Vagina (tissue), 2 donors: Measurements from ENCODE around the gene PGAP1. TPM values are rescaled to one million over a fixed set of nuclear protein-coding genes. Genes with fewer than 3 reads are reported as not detected.

ENCODE experiments used
- DNase-seq, 2 donors: peaks; one replicate each; pipeline ENCODE4 v3.0.0-alpha.2; 2017; ENCODE audit errors: extremely low spot score in 2 of 2
- H3K27ac ChIP-seq: fragments of 200-600 bp; sonication (generic); one replicate; pipeline ENCODE4 v1.5.1; 2019
- H3K27me3 ChIP-seq: fragments of 200-600 bp; sonication (generic); one replicate; pipeline ENCODE4 v1.5.1; 2019
- H3K36me3 ChIP-seq, 2 donors: fragments of 200-600 bp; sonication (generic); one replicate each; pipeline ENCODE4 v1.5.1; 2017 to 2019
- H3K4me1 ChIP-seq: fragments of 200-600 bp; sonication (generic); one replicate; pipeline ENCODE4 v1.5.1; 2019
- H3K4me3 ChIP-seq, 2 donors: fragments of 200-600 bp; sonication (generic); 1 replicate in 1 of 2; 2 replicates in 1 of 2; pipeline ENCODE4 v1.5.1; 2016 to 2019
- H3K9me3 ChIP-seq: fragments of 200-600 bp; sonication (generic); one replicate; pipeline ENCODE4 v1.5.1; 2019
- CTCF ChIP-seq, 3 experiments: fragments of 450-650 bp in 2 of 3; fragments of 200-600 bp in 1 of 3; sonication (generic) in 1 of 3; IDR thresholded peaks; one replicate each; pipeline ENCODE4 v1.5.1; 2017 to 2019; ENCODE audit warnings: antibody characterized with exemption in 3 of 3, mild to moderate bottlenecking in 2 of 3, moderate library complexity in 2 of 3
- POLR2A ChIP-seq, 2 donors: fragments of 450-650 bp; IDR thresholded peaks; one replicate each; pipeline ENCODE4 v1.6.1; 2017; ENCODE audit warnings: antibody characterized with exemption in 2 of 2, mild to moderate bottlenecking in 2 of 2, moderate library complexity in 2 of 2
- POLR2AphosphoS5 ChIP-seq, 2 donors: sonication (generic); formaldehyde crosslinking; IDR thresholded peaks; one replicate each; pipeline ENCODE4 v1.9.0; 2017; ENCODE audit warnings: antibody characterized with exemption in 2 of 2, mild to moderate bottlenecking in 2 of 2, low read depth in 1 of 2; ENCODE audit not compliant: insufficient read depth in 1 of 2
- intact Hi-C: fragments of 100-400 bp; cut with DNase I; formaldehyde crosslinking; loops from one replicate; pipeline ENCODE4 v1.15.1; 2023
- total RNA-seq: library from RNA; depleted of rRNA; stranded (reverse); fragments of >200 nt; gene quantifications from one replicate; pipeline ENCODE4 v1.2.3, GENCODE V29; 2016

Gene PGAP1
- total RNA-seq, 1 donor from 2014 or later = 15.2 TPM

GRCh38 chr2:196900843-196901242 lies 25.7 kb downstream of the PGAP1 start:
- Histone ChIP-seq H3K27me3 (no peaks in the 10 kb centered on the region), H3K9me3 (no peaks in the 10 kb centered on the region), H3K4me1 (no peaks in the 10 kb centered on the region), H3K27ac (no peak overlapping the region), H3K36me3 (peaks cover 0 to 8% of the 10 kb centered on the region in 2 donors), H3K4me3 (no peak overlapping the region)
- TF ChIP-seq POLR2A (IDR thresholded peaks at IDR 0.05) (no peak), POLR2AphosphoS5 (IDR thresholded peaks at IDR 0.05; ENCODE audit: insufficient read depth in 1 of 2, low read depth in 1 of 2) (no peak), CTCF (IDR thresholded peaks at IDR 0.05) (no peak)
- no peak for DNase-seq
- intact Hi-C loops = no loop called here

GRCh38 chr2:196899976-196900375 lies 26.5 kb downstream of the PGAP1 start:
- Histone ChIP-seq H3K36me3 (peaks cover 0 to 14% of the 10 kb centered on the region in 2 donors), H3K4me1 (no peaks in the 10 kb centered on the region), H3K4me3 (no peak overlapping the region), H3K27me3 (no peaks in the 10 kb centered on the region), H3K27ac (no peak overlapping the region), H3K9me3 (no peaks in the 10 kb centered on the region)
- no peak for DNase-seq
- intact Hi-C loops = no loop called here
- TF ChIP-seq CTCF (IDR thresholded peaks at IDR 0.05) (no peak), POLR2AphosphoS5 (IDR thresholded peaks at IDR 0.05; ENCODE audit: insufficient read depth in 1 of 2, low read depth in 1 of 2) (no peak), POLR2A (IDR thresholded peaks at IDR 0.05) (no peak)

- Histone ChIP-seq H3K27me3 (no peaks in the 10 kb centered on the region), H3K4me1 (no peaks in the 10 kb centered on the region), H3K9me3 (no peaks in the 10 kb centered on the region), H3K4me3 (no peak overlapping the region), H3K36me3 (peaks cover 0 to 13% of the 10 kb centered on the region in 2 donors), H3K27ac (no peak overlapping the region)
- TF ChIP-seq CTCF (IDR thresholded peaks at IDR 0.05) (no peak), POLR2A (IDR thresholded peaks at IDR 0.05) (no peak), POLR2AphosphoS5 (IDR thresholded peaks at IDR 0.05; ENCODE audit: insufficient read depth in 1 of 2, low read depth in 1 of 2) (no peak)
- no peak for DNase-seq
- intact Hi-C loops = no loop called here
These were observed 35.4 kb downstream of the PGAP1 start for GRCh38 chr2:196891136-196891535.

GRCh38 chr2:196887431-196887830 lies 39.1 kb downstream of the PGAP1 start:
- no peak for DNase-seq
- intact Hi-C loops = no loop called here
- no peaks in the 10 kb centered on the region for H3K4me1 ChIP-seq
- no peaks in the 10 kb centered on the region for H3K9me3 ChIP-seq
- H3K27me3 ChIP-seq = no peaks in the 10 kb centered on the region
- no peak overlapping the region for H3K27ac ChIP-seq
- TF ChIP-seq POLR2AphosphoS5 (IDR thresholded peaks at IDR 0.05; ENCODE audit: insufficient read depth in 1 of 2, low read depth in 1 of 2) = no peak
- no peak for TF ChIP-seq CTCF (IDR thresholded peaks at IDR 0.05)
- TF ChIP-seq POLR2A (IDR thresholded peaks at IDR 0.05) = no peak
- peaks cover 0 to 27% of the 10 kb centered on the region in 2 donors for H3K36me3 ChIP-seq
- H3K4me3 ChIP-seq = no peak overlapping the region

GRCh38 chr2:196884368-196884767 lies 42.1 kb downstream of the PGAP1 start:
- peaks cover 0 to 35% of the 10 kb centered on the region in 2 donors for H3K36me3 ChIP-seq
- intact Hi-C loops = no loop called here
- TF ChIP-seq CTCF (IDR thresholded peaks at IDR 0.05) (no peak), POLR2AphosphoS5 (IDR thresholded peaks at IDR 0.05; ENCODE audit: insufficient read depth in 1 of 2, low read depth in 1 of 2) (no peak), POLR2A (IDR thresholded peaks at IDR 0.05) (no peak)

More at GRCh38 chr2:196884368-196884767, 42.1 kb downstream of the PGAP1 start:
- no peak for DNase-seq
- Histone ChIP-seq H3K27ac (no peak overlapping the region), H3K4me3 (no peak overlapping the region), H3K9me3 (no peaks in the 10 kb centered on the region), H3K4me1 (no peaks in the 10 kb centered on the region), H3K27me3 (no peaks in the 10 kb centered on the region)
